NCI-H2081 (cell line): Measurements from ENCODE around the gene MLX.
"Not testable (repeated sequence)": the region's sequence is repeated elsewhere in the genome, so short reads cannot be mapped to it uniquely, and the experiment has no call there.

Experiments used
- DNase-seq, 2 experiments: peaks; one replicate each; lab custom pipeline; 2025; lab: John Stamatoyannopoulos, UW

The MLX gene

DNA sequence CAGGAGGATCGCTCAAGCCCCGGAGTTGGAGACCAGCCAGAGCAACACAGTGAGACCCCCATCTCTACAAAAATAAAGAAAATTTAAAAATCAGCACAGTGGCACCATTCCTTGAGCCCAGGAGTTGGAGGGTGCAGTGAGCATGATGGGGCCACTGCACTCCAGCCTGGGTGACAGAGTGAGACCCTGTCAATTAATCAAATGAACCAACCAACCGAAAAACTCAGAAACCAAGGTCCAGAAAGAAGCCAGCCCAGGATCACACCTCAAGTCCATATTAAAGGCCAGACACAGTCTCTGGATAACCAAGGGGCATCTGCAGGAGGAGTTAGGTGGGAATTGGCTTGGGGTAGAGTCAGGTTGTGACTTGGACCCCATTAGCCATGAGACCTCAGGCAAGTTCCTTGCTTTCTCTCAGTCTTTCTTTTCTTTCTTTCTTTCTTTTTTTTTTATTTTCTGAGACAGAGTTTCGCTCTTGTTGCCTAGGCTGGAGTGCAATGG, 11.7 kb upstream of the MLX start:
- no peak for DNase-seq

DNA sequence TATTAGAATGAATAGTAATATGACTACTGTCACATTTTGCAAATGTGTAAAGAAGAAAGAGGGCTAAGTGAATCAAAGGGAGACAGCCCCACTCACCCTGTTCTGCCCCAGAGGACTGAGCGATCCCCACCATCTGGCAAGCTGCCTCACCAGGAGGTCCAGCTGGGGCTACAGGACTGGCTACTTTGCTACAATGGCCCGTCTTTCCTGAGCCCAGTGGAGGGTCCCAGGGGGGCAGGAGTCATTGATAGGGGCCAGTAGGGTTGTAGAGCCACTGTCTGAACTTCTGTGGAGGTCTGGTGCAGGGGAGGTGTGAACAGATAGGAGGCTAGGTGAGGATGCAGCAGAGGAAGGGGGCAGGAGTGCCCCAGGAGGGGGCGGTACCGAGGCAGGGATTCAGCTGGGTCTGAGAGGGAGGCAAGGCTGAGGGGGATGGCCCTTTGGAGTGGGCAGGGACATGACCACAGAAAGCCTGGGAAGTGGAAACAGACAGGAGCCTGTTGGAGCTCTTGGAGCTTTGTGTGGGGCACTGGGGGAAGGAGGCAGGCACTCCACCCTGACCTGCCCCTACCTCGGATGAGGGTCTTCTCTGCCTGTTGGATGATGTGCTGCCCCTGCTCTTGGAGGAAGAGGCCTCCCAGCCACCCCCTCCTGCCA, 10.8 kb upstream of the MLX start:
- DNase-seq = not testable (repeated sequence)

DNA sequence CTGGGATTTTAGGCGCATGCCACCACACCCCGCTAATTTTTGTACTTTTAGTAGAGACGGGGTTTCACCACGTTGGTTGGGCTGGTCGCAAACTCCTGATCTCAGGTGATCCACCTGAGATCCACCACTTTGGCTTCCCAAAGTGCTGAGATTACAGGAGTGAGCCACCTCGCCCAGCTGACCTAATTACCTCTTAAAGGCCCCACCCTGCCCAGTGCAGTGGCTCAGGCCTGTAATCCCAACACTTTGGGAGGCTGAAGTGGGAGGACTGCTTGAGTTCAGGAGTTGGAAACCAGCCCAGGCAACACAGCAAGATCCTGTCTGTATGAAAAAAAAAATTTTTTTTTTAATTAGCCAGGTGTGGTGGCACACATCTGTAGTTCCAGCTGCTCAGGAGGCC, 7.8 kb upstream of the MLX start:
- DNase-seq = no peak

DNA sequence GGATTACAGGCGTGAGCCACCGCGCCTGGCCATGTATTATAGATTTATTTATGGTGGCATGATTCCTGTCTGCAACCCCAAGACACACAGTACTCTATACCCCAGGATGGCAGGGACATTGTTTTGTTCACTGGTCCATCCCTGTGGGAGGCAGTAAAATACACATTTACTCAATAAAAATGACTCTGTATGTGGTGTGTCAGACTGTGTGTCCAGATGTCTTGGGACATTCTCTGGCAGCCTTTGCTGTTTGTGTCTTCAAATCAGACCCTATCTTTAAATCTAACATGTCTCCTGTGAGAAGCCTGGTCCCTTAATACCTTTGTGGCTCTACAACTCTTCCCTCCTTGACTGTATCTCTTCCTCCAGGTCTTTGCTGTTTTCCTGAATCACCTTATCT, 6.7 kb upstream of the MLX start:
- no peak for DNase-seq

DNA sequence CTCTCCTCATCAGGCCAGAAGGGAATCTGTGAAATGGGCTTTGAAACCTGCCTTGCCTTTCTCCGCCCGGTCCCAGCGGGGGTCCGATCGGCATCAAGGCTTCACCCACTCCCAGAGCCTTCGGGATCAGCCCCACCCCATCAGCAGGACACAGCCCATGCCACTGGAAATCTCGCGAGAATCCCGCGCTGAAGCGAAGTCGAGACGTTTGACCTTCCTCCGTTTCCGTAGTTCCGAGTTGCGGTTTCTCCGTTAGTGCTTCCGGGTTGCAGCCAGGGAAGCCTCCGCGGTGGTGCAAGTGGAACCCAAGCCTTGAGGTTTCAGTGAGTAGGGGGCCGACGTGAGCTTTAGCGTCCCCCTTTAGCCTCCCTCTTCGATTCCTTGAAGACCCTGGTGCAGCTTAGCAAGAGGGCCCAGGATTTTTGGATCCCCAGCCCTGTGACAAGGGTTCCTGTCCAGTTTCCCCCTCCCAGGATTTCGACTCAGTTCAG, 5.0 kb upstream of the MLX start, which contains the start of gene COASY:
TSS of gene COASY (plus strand) at position 252 of the 491 bp plus-strand sequence. CDS start 475 bp downstream, outside the sequence.
- peak; percentile 98 to 99 for DNase-seq

DNA sequence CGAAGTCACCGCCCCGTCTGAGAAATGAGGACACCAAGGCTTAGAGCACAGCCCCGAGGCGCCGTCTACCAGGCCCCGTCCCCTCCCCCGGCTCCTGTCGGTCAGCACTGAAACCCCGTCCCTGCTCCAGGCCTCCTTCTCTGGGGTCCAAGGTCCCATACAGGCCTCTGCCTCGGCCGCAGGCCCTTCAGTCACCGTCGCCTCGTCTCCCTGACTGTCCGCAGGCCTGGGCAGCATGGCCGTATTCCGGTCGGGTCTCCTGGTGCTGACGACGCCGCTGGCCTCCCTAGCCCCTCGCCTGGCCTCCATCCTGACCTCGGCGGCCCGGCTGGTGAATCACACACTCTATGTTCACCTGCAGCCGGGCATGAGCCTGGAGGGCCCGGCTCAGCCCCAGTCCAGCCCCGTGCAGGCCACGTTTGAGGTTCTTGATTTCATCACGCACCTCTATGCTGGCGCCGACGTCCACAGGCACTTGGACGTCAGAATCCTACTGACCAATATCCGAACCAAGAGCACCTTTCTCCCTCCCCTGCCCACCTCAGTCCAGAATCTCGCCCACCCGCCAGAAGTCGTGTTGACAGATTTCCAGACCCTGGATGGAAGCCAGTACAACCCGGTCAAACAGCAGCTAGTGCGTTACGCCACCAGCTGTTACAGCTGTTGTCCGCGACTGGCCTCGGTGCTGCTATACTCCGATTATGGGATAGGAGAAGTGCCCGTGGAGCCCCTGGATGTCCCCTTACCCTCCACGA, 4.3 kb upstream of the MLX start:
- DNase-seq = peak in 1 of 2 experiments; percentile 53

DNA sequence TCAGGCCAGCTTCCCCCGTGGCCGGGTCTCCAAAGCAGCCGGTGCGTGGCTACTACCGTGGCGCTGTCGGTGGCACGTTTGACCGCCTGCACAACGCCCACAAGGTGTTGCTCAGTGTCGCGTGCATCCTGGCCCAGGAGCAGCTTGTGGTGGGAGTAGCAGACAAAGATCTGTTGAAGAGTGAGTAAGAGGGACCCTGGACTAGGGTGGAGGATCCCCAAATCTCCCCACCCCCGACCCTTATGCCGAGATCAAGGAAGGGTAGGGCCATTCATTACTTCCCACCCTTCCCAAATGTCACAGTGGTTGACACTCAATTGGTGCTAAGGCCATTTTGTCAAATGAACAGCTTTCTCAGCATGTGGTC, 3.8 kb upstream of the MLX start:
- no peak for DNase-seq

DNA sequence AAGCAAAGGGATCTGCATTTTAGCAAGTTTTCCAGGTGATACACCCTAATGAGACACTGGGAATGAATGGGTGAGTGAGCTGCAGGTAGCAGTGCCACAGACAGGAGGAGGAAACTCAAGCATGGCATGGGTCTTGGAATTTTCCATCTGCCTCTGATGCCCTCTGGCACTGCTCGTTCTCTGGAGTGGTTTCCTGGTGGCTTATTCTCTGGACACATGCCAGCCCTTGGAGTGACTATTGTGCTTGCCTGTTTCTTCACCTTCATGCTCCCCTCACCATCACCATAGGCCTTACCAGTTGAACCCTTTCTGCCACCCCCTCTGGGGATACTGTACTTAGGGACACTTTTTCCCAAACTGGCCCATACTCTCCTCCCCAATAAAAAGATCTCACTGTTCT, 3.4 kb upstream of the MLX start:
- peak in 1 of 2 experiments; percentile 35 for DNase-seq

DNA sequence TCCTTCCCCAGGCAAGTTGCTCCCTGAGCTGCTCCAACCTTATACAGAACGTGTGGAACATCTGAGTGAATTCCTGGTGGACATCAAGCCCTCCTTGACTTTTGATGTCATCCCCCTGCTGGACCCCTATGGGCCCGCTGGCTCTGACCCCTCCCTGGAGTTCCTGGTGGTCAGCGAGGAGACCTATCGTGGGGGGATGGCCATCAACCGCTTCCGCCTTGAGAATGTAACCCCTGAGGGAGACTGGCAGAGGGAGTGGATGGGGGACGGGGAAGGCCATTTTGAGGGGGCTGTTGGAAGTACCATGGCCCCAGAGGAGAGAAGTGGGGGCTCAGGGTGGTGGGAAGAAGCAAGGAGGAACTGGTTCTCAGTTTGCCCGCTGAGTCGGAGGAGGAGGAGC, 3.0 kb upstream of the MLX start:
- DNase-seq = no peak

DNA sequence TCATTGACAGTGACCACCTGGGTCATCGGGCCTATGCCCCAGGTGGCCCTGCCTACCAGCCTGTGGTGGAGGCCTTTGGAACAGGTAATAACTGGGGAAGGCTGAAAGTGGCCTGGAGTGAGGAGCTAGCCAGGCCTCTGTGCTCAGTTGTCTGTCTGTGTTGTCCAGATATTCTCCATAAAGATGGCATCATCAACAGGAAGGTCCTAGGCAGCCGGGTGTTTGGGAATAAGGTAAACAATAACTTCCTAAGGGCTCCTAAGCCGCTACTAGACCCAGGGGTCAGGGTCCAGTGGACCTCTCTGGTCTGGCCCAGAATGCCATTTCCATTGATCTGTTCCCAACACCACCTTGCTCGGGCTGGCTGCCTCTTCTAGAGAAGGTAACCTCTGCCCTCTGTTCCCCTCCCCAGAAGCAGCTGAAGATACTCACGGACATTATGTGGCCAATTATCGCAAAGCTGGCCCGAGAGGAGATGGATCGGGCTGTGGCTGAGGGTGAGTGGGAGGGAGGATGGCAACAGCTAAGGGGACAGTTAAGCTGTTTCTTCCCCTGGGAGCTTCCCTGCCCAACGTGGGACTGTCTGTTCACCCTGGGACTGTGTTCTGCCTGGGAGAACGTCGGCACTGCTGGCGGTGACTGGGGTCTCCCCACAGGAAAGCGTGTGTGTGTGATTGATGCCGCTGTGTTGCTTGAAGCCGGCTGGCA, 1.9 kb upstream of the MLX start:
- DNase-seq = no peak

DNA sequence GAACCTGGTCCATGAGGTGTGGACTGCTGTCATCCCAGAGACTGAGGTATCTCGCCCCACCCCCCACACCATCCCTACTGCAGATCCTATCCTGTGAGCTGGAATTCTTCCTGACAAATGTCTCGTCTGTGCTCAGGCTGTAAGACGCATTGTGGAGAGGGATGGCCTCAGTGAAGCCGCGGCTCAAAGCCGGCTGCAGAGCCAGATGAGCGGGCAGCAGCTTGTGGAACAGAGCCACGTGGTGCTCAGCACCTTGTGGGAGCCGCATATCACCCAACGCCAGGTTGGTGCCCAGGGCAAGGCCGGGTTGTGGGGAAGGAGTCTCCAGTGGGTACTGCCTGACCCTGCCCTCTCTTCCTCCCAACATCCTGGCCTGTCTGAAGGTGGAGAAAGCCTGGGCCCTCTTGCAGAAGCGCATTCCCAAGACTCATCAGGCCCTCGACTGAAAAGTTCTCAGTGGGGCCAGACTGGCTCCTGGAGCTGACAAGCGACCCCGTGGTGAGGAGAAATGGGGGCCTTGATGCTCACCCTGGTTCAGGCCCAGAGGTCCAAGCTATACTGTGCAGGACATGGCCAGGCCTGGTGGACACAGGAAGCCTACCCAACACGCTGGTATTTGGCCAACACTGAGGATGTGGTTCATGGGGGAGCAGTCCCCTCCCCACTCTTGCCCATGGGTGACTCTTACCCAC, 1.2 kb upstream of the MLX start:
- no peak for DNase-seq

DNA sequence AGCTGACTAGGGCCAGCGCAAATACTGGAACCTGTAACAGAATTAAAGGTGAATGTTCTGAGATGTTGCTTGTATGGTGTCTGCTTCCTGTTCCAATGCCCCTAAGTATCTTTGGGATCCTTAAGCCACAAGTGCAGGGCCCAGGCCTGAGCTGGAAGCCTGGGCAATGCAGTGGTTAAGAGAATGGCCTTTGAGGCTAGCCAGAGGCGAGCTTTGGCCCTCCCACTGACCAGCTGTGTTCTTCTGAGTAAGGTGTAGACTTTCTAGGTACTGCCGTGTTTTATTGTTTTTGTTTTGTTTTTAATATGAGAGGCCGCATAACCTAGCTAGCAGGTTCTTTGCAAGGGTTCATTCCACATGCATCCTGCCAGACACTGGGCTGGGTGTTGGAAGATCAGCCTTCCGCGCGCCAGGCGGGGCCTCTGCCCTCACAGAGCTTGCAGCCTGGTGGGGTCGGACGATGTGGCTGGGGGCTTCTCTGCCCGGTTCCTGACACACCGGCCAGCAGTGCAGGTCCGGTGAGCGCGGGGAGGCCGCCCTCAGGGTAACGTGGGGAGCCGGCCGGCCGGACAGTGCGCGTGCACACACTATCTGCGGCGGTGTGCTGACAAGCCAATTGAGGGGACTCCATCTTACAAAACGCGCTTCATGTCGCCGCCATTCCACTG, 551 bp upstream of the MLX start:
- no peak for DNase-seq

DNA sequence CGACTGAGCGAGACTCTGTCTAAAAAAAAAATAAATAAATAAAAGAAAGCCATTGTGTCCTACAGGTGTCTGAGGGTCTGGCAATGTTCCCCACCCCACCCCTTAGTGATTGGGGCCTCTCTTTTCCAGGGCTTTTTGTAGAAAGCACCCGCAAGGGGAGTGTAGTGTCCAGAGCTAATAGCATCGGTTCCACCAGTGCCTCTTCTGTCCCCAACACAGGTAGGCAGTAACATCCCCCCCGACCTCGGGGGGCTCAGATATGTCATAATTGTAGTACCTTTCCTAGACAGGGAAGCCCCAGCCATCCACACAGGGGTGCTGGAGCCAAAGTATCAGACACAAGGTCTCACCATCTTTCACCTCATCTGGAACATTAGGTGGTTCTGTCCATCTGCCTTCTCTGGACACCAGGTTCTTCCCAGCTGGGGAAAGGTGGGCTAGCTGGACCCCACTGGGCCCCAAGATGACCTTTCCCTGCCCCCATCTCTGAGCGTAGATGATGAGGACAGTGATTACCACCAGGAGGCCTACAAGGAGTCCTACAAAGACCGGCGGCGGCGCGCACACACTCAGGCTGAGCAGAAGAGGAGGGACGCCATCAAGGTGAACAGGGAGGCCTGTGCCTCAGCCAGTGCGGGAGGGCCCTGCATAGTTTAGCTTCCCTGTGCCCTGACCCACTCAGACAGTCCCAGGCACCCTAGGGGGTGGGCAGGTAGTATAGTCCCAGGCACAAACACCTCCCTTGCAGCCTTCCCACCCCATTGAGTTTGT, 1.6 kb downstream of the MLX start:
- DNase-seq = no peak

DNA sequence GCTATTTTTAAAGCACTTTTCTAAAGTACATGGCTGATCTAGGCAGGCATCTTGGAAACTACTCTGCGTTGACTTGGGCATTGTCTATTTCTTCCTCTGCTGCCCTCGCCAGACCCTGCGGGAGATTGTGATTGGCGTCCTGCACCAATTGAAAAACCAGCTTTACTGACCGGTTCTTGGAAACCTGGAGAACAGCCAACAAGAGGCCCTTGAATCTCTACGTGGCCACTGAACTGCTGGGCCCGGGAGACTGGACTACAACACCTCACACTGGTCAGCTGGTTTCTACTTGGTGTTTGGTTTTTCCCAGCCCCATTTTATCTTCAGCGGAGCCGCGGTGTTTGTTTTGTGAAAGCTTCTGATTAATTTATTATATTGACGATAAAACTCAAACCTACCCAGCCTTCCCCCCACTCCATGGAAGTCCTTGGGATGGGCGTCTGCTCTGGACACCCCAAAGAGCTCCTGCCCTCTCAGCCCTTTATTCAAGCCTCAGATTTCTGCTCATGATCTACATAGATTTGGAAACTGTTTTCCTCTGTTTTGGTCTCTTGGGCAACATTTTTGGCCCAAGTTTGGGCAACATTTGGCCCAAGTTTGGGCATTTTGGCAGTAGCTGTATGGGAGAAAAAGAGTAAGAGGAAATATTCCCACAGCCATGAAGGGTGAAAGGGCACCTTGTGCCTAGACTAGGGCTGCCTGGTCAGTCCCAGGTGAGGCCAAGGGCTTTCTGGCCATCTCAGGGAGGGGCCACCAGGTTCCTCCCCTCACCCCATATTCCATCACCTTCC, 4.7 kb downstream of the MLX start:
- DNase-seq = no peak

DNA sequence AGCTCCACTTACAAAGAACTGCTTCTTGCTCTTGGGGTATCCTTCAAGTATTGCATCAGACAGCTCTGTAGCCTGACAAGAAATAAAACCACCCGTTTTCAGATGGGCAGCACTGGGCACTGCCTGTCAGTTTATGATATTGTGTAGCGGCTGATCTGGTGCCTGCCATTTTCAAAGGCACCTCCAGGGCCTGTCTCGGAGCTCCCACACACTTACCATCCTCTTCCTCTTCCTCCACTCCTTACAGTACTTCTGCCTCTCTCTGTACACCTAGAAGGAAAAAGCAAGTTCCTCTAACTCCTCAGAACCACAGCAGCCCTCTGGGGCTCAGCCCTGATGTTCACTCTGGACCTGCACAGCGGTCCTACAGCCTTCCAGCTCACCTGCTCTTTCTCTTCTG, 6.2 kb downstream of the MLX start:
- no peak for DNase-seq

DNA sequence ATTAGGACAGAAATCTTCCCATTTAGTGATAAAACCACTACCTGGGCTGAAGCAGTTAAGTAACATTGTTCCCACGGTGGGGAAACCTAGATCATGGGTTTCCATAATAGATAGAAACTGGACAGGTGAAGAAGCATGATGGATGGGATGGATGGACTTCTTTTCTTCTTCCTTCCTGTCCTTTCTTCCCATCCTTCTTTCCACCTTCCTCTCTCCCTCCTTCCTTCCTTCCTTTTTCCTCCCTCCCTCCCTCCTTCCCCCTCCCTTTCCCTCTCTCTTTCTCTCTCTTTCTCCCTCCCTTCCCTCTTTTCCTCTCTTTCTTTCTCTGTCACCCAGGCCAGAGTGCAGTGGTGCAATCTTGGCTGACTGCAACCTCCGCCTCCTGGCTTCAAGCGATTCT, 7.6 kb downstream of the MLX start:
- DNase-seq = no peak

DNA sequence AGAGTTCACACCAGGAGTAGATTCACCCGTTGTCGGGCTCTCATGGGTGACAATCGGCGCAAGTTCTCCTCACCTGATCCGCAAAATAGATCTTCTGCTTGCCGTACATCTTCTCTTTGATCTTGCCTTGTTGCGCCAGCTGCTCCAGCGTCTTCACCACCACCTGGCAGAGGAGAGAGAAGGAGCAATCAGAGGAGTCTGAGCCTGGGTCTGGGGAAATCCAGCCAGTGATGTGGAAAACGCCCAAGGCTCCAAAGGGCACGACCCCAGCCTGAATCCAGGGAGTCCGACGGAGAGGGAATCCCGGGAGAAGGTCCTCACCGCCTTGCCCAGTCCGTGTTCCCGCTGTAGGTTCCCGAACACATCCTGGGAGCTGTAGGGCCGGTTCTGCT, 10.2 kb downstream of the MLX start:
- DNase-seq = no peak

DNA sequence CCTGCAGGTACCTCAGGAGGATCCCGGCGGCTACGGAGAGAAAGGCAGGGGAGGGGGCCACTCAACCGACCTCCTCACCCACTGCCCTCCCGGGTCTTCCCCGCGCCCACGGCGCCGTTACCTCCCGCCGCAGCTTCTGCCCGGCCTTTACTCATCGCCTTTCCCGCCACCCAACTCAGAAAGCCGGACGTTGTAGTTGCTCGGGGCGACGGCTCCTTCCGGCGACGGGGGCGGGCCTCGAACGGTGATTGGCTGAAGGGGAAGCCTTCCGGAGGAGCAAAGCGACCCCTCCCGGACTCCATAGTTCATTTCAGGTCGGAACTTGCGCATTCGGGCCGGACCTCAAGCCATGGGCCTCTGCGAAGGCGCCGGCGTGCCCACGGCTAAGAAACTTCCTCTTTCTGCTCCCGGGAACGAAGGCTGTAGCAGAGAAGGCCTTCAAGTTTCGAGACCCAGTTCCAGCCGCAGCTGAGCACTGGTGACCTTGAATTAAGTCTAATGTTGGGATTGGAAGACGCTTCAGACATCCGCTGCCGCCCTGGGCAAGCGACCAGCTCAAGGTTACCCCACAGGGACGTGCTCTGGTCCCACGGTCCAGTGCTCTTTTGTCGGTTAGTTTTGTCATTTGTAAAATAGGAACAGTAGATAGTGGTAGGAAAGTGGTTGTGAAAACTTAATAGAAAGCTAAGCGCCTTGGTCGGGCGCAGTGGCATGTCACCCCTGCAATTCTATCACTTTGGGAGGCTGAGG, 10.8 kb downstream of the MLX start, which contains the start of gene PSMC3IP:
TSS of gene PSMC3IP (minus strand) at position 198 of the 750 bp plus-strand sequence. CDS start at position 155, 43 bp downstream.
- DNase-seq = peak; percentile 95 to 96

DNA sequence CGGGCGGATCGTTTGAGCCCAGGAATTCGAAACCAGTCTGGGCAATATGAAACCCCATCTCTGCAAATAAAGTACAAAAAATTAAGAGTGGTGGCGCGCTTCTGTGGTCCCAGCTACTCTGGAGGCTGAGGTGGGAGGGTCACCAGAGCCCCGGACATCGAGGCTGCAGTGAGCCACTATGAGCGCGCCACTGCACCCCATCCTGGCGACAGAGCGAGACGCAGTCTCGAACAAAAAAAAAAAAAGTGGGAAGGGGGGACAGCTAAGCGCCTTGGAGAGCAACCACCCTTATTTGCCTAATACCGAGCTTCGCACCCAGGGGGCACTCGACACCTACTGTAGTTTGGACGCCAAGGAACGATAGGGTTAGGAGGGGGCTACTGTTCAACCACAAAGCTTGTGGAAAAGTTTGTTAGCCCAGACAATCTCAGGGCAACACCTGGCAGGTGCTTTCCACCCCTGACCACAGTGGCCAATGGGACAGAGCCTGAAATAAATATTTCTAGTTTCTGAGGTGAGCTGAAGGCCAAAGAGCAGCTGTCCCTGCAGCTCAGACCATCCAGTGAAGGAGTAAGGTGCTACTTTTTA, 11.5 kb downstream of the MLX start:
- DNase-seq = peak; percentile 85 to 87
